Panc1 (cell line): ENCODE data around the gene QRICH2. TPM values are rescaled to one million over a fixed set of nuclear protein-coding genes. Genes with fewer than 3 reads are reported as not detected.

Source experiments
- ATAC-seq: fragments of 200-7000 bp; cut with Tn5 transposase; 2 replicates; pipeline ENCODE4 v1.9.1; 2020; ENCODE audit warnings: mild to moderate bottlenecking, moderate library complexity
- BruUV-seq: library from RNA; stranded (reverse); fragments of 400-500 nt; replicated peaks from 2 replicates; lab custom pipeline; 2021; lab: Mats Ljungman, UMichigan
- CTCF ChIA-PET: fragments of 300-600 bp; sonication (Branson Sonifier 250); formaldehyde crosslinking; loops from one replicate; lab custom pipeline; 2022; ENCODE audit warnings: antibody characterized with exemption; lab: Charles Lee
- POLR2A ChIA-PET: fragments of 300-600 bp; sonication (Branson Sonifier 250); formaldehyde crosslinking; loops from one replicate; lab custom pipeline; 2022; ENCODE audit warnings: antibody characterized with exemption; lab: Charles Lee
- DNase-seq: peaks from one replicate; pipeline ENCODE4 v3.0.0-alpha.2; 2010; ENCODE audit warnings: low read depth, low spot score
- H3K27ac ChIP-seq: 2 replicates; pipeline ENCODE4 v1.5.1; 2011; ENCODE audit warnings: mild to moderate bottlenecking, low read length, inconsistent platforms
- H3K27me3 ChIP-seq: fragments of 200-500 bp; sonication (Bioruptor generic); 2 replicates; pipeline ENCODE4 v1.6.0; 2014; ENCODE audit warnings: low read length, inconsistent platforms; ENCODE audit not compliant: control insufficient read depth, insufficient read depth
- H3K36me3 ChIP-seq: fragments of 200-500 bp; sonication (Bioruptor generic); 2 replicates; pipeline ENCODE4 v1.5.1; 2014; ENCODE audit warnings: inconsistent platforms, mild to moderate bottlenecking, low read length, moderate library complexity; ENCODE audit not compliant: control insufficient read depth, insufficient read depth
- H3K4me1 ChIP-seq: 2 replicates; pipeline ENCODE4 v1.5.1; 2011; ENCODE audit warnings: inconsistent platforms, mild to moderate bottlenecking, low read length, moderate library complexity; ENCODE audit not compliant: control insufficient read depth, insufficient read depth
- H3K4me3 ChIP-seq, 2 experiments: 2 replicates each; pipeline ENCODE4 v1.5.1; 2011 to 2012; ENCODE audit warnings: low read depth in 2 of 2, low read length in 2 of 2, mild to moderate bottlenecking in 2 of 2, inconsistent platforms in 1 of 2, moderate library complexity in 1 of 2
- H3K9me3 ChIP-seq: fragments of 200-500 bp; sonication (Bioruptor generic); 2 replicates; pipeline ENCODE4 v1.5.1; 2014; ENCODE audit warnings: low read depth, mild to moderate bottlenecking, inconsistent platforms, low read length, moderate library complexity; ENCODE audit not compliant: control insufficient read depth, insufficient read depth
- CTCF ChIP-seq: fragments of 450-650 bp; IDR thresholded peaks from 2 replicates; pipeline ENCODE4 v1.5.1; 2017; ENCODE audit warnings: mild to moderate bottlenecking
- POLR2AphosphoS5 ChIP-seq: IDR thresholded peaks from 2 replicates; pipeline ENCODE4 v1.6.1; 2012; ENCODE audit warnings: mild to moderate bottlenecking, low read depth, low read length, moderate library complexity
- REST ChIP-seq, 2 experiments: IDR thresholded peaks; 2 replicates each; pipeline ENCODE4 v1.6.1; 2011 to 2012; ENCODE audit warnings: low read depth in 2 of 2, control low read depth in 1 of 2, low read length in 1 of 2, mild to moderate bottlenecking in 1 of 2, moderate library complexity in 1 of 2; ENCODE audit not compliant: insufficient read depth in 1 of 2
- SIN3A ChIP-seq: IDR thresholded peaks from 2 replicates; pipeline ENCODE4 v1.6.1; 2012; ENCODE audit warnings: low read depth, mild to moderate bottlenecking, low read length, moderate library complexity, borderline replicate concordance; ENCODE audit not compliant: insufficient read depth
- TCF7L2 ChIP-seq: IDR thresholded peaks from 2 replicates; pipeline ENCODE4 v1.6.1; 2011; ENCODE audit warnings: mild to moderate bottlenecking, low read depth, low read length, inconsistent platforms
- in situ Hi-C: cut with HindIII; loops from 2 replicates; pipeline ENCODE4 v1.10.0; 2016; ENCODE audit warnings: low sequenced_read_pairs, low pct_unique_long_range_greater_than_20kb
- intact Hi-C: fragments of 100-400 bp; cut with micrococcal nuclease; formaldehyde crosslinking; loops from one replicate; pipeline ENCODE4 v1.10.0; 2022; ENCODE audit not compliant: unreplicated experiment
- total RNA-seq: library from RNA; stranded (reverse); gene quantifications from one replicate; pipeline ENCODE4 v1.2.1, GENCODE V29; 2021; ENCODE audit not compliant: unreplicated experiment

The QRICH2 gene
- total RNA-seq, 1 experiment from 2014 or later, result 0.92 TPM

- H3K9me3 ChIP-seq, result no peaks in the 10 kb centered on the region
- H3K36me3 ChIP-seq, result no peaks in the 10 kb centered on the region
- H3K27me3 ChIP-seq, result no peaks in the 10 kb centered on the region
- ATAC-seq, result no peak
- no TSS peak for BruUV-seq
- no peak for DNase-seq
- in situ Hi-C loops, result no loop called here
- no peak overlapping the region for H3K27ac ChIP-seq
- POLR2A ChIA-PET, result interaction anchor here (0.5 to 0.6 kb wide), 2 partner anchors 14 to 166 kb away, joined by 4 to 7 read pairs; no protein-coding TSS in a partner anchor
- peaks cover 18% of the 10 kb centered on the region for H3K4me1 ChIP-seq
- CTCF ChIA-PET, result no interaction called here
- intact Hi-C loops, result no loop called here
- H3K4me3 ChIP-seq, result no peak overlapping the region
- TF ChIP-seq CTCF, result no peak
- TF ChIP-seq POLR2AphosphoS5, result no peak
- TF ChIP-seq SIN3A, result no peak
- TF ChIP-seq TCF7L2, result no peak
- no peak for TF ChIP-seq REST (IDR thresholded peaks at IDR 0.05; ENCODE audit: insufficient read depth in 1 of 2, low read depth in 2 of 2, low read length in 1 of 2)
Observed at GRCh38 chr17:76275382-76276068, 32.6 kb downstream of the QRICH2 start.

GRCh38 chr17:76274112-76274956 lies 33.7 kb downstream of the QRICH2 start:
- ATAC-seq (no peak), DNase-seq (no peak)
- H3K4me1 ChIP-seq, result peaks cover 22% of the 10 kb centered on the region
- no peaks in the 10 kb centered on the region for H3K27me3 ChIP-seq
- TF ChIP-seq TCF7L2 (no peak; the same call in 1 of the 2 replicates), CTCF (no peak), SIN3A (no peak), REST (IDR thresholded peaks at IDR 0.05; ENCODE audit: insufficient read depth in 1 of 2, low read depth in 2 of 2, low read length in 1 of 2) (no peak), POLR2AphosphoS5 (no peak)
- no peaks in the 10 kb centered on the region for H3K9me3 ChIP-seq
- ChIA-PET CTCF (interaction anchor here (0.6 kb wide), 3 partner anchors 46 to 294 kb away, joined by 4 to 11 read pairs (median 5); no protein-coding TSS in a partner anchor), POLR2A (interaction anchor here (0.5 kb wide), 1 partner anchor 78 kb away, joined by 5 read pairs; no protein-coding TSS in a partner anchor)
- no TSS peak for BruUV-seq
- H3K27ac ChIP-seq, result peak overlapping the region; percentile 39; the same call in 1 of the 2 replicates
- H3K36me3 ChIP-seq, result no peaks in the 10 kb centered on the region
- no peak overlapping the region for H3K4me3 ChIP-seq
- intact Hi-C loops (no loop called here), in situ Hi-C loops (no loop called here)
